HG03060 (cell line): ENCODE results near the gene KATNAL2.
"Not testable (repeated sequence)": the region's sequence is repeated elsewhere in the genome, so short reads cannot be mapped to it uniquely, and the experiment has no call there.

ENCODE experiments used
- ATAC-seq: cut with Tn5 transposase; IDR thresholded peaks from one replicate; pipeline ENCODE4 v1.9.1; 2021; ENCODE audit warnings: low read depth, moderate number of reproducible peaks; ENCODE audit not compliant: unreplicated experiment

The KATNAL2 gene

DNA sequence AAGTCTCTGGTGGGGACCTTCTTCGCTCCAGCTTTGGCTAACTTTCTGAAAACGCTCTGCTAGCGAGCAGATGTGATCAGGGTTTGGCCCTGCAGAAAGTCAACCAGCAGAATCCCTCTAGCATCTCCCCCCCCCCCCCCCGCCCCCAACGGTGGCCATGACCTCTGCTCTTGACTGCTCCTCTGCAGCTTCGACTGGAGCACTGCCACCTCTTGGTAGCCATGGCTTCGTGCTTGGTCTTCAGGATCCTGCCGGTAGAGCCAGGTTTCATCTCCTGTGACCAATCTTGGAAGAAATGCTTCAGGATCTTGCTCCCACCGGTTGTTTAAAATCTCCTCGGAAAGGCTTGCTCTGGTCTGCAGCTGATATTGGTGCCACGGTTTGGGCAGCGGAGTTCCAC lies 113.5 kb downstream of the KATNAL2 start:
- not testable (repeated sequence) for ATAC-seq

DNA sequence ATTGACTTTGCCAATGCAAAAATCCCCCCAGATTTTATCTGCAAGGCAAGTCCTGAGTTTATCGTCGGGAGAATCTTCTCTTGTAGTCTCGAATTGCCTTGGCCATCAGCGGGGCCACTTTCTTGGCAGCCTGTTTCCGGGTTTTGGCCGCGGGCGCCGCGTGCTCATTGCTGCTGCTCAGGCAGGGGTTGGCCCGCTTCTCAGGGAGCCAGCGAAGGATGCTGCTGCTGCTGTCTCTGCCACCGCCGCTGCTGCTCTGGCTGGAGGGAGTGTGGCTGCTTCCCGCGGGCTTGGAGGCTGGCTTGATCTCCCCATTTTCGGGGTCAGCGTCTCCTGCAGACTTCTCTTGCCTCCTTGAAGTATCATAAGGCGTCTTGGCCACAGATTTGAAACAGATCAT lies 115.5 kb downstream of the KATNAL2 start:
- no peak for ATAC-seq

DNA sequence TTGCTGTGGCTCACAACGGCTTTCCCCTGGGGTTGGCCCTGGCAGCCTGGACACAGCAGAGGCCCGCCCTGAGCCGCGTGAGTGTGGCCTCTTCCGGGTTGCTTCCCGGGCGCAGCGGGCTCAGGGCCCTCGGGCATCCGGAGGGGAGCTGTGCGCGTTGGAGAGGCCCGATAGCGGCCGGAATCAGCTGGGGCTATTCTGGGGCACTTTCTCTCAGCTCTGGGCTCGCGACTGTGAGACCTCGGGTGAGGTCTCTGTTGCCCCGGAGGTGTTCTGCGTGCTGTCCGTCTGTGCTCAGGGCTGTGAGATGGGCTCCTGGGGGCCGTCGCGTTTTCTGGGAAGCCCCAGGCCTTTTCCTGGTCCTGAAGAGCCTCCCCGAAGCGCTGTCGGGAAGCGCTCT lies 117.2 kb downstream of the KATNAL2 start:
- not testable (repeated sequence) for ATAC-seq

DNA sequence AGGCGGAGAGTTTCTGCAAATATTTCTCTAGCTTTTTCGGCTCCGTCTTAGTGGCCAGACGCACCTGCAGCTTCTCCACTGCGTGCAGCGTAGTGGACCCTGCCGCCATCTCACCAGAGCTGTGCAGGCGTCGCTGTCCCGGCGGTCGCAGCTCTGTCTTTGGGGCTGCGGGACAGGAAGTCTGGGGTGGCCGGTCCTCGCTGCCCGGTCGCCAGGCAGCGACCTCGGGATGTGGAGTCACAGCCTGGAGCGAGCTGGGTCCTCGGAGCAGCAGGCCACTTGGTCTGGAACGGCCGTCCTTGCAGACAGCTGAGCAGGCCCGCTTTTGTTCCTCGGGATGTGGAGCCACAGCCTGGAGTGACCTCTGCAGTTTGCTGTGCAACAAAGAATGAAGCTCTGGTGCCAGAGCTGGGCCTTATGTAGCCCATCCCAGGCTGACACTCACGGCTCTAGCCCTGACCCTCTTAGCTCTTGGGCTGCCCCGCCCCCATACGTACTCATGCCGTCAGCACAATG lies 117.8 kb downstream of the KATNAL2 start, which contains the start of gene ELOA2:
TSS of gene ELOA2 (minus strand) at position 466 of the 516 bp plus-strand sequence. CDS start at position 109, 357 bp downstream.
- ATAC-seq = no peak

DNA sequence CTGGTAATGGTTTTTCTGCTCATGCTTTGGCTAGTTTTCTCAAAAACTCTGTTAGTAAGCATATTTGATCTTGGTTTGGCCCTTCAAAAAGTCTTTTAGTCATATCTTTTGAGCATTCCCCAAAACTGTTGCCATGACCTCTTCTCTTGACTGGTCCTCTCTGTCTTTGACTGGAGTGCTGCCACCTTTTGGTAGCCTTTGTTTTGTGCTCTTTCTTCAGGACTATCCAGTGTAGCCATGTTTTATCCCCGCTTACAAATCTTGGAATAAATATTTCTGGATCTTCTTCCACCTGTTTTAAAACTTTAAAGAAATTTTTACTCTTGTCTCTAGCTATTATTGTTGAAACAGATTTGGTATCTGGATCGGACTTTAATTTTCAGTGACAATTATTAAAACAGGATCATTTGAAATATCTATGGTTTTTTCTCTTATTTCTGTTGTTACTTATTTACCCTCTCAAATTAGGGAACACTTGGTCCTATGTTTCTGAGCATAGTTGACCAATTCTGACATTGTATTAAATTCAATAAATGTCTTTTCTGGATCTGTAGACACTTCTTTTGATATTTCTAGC lies 119.0 kb downstream of the KATNAL2 start:
- no peak for ATAC-seq

DNA sequence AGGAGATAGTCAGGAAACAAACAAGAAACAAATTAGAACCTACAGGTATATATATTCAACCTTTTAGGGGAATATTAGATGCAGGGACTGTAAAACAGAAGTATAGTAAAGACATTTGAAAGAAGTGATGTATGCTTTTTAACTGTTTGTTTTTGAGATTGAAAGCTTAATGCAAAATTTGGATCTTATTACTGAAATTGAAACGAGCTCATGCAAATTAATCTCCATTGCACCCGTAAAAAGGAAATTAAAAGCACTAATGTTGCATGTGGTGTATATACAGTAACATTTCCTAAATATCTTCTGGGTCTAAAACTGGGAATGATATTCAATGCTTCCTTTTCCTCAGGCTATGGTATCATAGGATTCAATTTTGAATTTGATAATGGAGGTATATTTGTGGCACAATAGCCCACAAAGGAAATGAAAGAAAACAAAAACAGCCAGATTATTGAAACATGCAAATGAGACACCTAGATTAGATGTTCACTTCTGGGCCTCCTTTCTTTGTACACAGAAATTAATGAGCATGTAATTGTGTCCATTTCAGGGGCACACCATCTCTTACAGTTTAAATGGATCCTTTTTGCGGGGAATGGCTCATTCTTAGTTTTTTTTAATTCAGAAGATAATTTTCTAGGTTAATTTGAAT lies 119.7 kb downstream of the KATNAL2 start:
- ATAC-seq = no peak

DNA sequence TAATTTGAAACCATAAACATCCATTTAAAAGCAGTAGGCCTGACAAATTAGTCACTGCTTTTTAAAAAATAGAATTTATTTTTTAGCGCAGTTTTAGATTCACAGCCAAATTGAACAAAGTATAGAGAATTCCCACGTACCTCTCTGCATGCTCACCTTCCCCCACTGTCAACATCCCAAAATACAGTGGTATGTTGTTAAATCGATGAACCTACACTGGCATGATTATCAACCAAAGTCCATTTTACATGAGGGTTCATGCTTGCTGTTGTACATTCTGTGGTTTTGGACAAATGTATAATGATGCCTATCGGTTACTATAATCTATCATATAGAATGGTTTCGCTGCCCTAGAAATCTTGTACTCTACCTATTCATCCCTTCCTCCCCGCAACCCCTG lies 123.6 kb downstream of the KATNAL2 start:
- ATAC-seq = no peak

DNA sequence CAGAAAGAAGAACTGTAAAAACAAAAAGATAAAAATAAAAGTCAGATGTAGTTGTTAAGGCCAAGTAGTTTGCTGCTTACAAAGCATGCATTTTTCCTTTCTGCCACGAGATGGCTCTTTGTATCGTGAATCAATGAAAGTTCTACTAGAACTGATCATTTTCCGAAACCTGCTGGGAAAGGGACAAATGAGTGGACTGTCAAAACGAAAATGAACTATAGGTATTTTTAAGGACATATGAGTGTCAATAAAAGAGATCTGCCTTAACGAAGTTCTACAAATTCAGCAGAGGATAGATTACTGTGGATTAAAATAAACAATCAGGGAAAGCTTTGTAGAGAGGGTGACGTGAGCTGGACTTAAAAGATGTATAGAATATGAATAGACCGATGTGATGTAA lies 133.1 kb downstream of the KATNAL2 start:
- ATAC-seq = no peak

DNA sequence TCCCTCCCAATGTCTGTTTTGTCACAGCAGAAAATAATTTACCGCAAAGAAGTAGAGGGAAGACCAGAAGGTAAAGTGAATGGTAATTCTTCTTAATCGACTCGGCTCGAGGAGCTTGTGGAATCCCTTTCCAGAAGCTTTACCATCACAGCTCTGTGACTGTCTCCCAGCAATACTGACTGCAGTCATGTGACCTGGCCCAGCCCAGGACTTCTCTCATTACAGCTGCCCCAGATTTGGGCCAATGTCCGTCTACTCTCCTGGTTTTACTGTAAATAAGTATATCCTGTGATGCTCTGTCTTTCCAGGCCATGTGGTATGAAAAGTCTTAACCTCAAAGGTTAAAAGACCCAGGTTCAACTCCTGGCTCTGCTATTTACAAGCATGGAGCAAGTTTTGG lies 137.0 kb downstream of the KATNAL2 start:
- no peak for ATAC-seq

DNA sequence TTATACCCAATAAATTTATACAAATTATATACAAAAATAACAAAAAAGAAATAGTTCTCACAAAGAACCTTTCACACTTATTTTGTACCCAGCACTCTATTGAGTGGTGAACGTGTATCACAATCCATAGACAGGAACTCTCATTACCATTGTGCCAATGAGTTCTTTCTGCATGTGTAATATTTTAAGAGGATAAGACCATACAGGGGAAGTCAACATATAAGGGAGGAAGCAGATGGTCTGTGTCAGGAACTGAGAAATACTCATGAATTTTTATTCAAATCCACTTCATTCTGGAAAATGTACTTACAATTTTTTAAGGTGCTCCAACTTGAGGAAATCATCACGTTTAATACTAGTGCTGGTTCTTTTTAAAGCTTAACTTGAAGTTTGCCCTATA lies 145.1 kb downstream of the KATNAL2 start:
- ATAC-seq = no peak

DNA sequence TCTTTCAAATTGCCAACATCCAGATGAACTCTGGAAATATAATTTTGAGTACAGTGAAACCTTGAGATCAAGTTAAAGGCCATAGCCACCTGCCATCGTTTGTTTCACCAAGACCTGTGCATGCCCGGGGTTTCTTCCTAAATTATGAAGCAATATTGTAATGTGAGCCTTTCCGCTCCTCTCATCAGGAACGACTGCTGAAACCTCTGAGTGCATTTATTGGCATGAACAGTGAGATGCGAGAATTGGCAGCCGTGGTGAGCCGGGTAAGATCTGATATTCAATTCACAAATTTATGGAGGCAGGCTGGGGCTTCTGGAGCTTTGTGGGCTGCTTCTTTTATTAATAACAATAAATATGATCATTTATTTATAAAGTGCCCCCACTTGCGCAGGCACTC lies 145.7 kb downstream of the KATNAL2 start:
- ATAC-seq = no peak

DNA sequence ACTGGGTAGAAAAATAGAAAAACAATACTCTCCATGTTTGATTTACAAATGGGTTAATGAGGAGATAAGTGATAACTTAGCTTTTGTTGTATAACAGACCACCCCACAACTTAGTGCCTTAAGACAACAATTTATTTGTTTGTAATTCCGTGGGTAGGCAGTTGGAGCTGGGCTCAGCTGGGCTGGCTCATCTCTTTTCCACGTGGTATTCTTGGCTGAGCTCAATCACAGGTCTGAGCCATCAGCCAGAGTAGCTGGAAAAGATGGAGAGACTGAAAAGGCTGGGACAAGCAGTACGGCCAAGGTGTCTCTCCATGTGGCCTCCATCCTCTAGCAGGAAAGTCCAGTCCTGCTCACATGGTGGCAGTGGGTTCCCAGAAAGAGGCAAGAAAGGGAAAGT lies 150.2 kb downstream of the KATNAL2 start:
- no peak for ATAC-seq

DNA sequence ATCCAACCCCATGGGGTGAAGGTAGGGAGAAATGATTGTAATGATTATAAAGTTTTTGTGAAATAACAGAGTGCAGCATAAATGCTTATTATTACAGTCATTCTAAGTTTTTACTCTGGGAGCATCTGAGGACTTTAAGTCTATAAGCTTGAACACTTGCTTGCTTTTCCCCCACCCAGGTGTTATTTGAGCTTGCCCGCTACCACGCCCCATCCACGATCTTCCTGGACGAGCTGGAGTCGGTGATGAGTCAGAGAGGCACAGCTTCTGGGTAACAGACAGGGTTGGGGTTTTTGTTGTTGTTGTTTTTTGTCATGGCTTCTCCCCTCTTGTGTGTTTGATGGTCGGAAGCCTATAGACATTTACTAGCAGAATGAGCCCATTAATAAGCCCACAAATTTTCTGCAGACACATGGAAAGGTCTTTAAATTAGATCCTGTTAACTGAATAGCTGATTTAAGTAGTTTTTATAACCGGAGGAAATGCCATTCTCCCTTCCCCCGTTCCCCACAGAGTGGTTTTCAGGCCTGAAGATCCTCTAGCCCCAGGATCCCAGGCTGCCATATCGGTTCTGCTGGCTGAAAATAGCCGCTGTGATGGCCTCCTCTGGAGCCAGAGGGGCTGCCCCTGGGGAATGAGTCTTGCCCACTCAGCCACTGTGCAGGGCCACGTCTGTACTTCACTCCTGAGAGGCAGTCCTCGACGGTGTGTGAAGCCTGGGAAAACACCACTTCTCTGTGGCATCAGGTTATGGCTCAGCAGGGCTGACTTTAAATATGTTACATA lies 157.9 kb downstream of the KATNAL2 start:
- no peak for ATAC-seq

DNA sequence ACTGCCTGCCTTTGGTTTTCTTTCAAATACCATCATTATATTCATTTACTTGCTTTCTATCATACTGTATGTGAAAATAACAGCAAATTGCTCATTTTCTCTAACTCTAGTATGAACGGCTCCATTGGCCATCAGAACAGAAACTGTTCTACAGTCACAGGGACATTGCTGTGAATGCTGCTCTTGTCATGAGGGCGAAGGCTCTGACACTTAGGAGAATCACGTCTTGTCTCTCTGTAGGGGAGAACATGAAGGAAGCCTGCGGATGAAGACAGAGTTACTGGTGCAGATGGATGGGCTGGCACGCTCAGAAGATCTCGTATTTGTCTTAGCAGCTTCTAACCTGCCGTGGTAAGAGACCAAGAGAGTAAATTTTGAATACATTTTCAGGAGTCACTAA lies 159.7 kb downstream of the KATNAL2 start:
- ATAC-seq = no peak

DNA sequence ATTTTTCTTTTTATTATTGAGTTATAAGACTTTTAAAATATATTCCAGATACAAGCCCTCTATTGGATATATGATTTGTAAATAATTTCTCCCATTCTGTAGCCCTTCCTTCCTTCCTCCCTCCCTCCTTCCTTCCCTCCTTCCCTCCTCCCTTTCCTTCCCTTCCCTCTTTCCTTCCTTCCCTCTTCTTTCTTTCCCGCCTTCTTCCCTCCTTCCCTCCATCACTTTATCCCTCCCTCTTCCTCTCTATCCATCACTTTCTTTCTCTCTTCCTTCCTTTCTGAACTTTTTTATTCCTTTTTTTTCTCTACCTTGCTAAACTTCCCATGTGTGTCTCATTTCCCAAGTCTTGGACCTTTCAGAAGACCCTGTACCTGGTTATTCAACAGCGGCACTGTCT lies 163.5 kb downstream of the KATNAL2 start:
- no peak for ATAC-seq

DNA sequence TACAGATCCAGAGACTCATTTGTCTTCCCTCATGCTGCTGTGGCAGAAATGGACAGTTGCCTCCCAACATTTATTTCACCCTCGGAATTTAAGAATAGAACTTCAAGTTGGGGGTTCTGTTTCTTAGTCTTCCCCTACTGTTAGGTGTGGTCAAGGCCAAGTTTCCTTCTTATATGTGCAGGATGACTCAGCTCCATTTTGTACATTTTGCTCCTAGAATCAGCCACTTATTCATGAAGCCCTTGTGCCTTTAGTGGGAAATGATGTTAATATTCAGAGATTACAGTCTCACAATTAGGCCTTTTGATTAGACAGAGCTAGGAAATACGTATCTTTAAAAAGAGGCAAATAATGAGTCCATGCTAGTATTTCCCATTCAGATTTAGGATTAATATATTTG lies 164.2 kb downstream of the KATNAL2 start:
- ATAC-seq = no peak

DNA sequence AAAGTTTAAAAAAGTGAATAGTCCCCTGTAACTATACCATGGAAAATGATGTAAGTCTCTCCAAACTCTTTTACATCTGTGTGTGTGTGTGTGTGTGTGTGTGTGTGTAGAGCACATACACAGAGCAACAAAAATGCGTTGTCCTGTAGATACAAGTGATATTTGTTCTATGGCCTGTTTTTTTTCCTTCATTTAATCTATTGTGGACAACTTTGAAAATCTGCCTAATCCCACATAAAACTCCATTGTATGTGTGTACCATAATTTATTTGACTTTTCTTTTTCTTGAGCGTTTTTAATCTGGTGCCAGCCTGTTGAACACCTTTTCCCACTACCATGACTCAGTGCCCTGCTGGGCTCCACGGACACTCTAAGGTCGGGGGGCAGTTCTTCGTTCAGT lies 170.3 kb downstream of the KATNAL2 start:
- ATAC-seq = no peak

DNA sequence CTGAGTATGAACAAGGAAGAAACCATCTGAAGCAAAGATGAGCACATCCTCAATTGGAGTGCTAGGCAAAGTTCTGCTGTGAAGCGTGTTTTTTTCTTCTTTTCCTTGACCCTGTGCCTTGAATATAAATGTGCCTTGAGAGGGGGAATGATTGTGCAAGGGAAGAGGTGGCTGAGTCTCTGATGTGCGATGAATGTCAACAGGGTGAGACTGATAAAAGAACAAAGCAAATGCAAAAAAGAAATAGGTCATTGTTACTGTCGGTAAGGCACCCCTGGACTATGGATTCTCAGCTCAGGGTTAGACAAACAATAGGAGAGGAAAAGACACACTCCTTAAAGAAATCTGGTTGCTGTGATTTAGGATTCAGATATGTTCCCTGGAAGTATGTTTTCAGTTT lies 178.4 kb downstream of the KATNAL2 start:
- no peak for ATAC-seq

DNA sequence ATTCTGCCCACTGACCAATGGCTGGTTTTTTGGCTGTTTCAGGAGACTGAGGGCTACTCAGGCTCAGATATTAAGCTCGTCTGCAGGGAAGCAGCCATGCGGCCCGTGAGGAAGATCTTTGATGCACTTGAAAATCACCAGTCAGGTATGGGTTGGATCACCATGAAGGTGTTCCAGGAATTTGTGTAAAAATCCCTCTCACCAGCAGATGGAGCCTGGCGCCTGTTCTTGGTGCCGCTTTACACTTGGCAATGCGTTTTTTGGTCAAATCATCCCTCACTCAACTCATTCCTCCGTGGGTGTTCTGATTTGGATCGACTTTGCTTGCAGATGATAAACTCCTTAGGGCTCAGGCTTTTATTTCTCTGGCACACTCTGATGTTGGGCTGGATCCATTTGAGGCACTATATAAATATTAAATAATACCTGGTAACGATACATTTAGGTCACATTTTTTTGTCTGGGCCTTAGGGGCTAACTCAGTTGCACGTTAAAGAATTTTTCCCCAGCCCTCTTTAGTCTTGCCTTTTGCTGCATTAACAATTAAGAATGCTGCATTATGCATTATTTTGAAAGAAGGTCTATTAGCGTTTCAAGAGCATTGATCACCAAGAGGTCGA lies 182.9 kb downstream of the KATNAL2 start:
- no peak for ATAC-seq

DNA sequence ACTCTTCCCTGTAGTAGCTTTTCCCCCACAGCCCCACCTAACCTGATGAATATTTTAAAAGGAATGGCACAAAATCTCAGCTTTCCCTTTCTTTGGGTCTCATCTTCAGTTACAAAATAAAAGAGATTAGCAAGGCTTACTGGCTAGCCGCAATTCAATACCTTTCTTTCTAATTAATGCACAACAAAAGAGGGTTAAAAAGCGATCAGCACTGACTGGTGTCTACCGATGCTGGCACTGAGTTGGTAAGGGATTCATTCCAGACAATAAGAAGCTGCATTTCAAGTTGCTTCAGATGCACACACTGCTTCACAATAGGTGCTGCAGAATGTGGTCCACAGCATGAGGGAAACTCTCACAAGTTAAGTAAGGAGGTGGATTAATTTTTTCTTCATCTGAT lies 191.0 kb downstream of the KATNAL2 start:
- ATAC-seq = no peak

DNA sequence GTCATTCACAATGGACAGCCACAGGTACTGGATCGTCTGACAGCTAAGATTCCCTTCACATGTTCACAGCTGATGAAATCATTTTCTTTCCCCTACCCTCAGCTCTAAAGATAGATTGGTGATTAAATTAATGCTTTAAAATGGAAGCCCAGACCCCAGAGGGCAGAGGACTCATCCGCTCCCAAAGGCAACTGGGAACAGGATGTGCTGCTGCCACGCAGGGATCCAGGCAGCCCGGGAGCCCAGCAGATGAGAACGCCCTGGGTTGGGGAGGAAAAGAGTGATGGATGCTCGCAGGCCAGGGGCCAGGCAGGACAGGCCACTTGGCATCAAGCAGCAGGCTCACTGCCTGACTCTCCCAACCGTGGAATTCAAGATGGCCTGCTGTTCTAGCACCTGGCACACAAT lies 191.6 kb downstream of the KATNAL2 start:
- no peak for ATAC-seq
